Heart left ventricle (tissue), 13 donors: Measurements from ENCODE around the gene NFAT5.

Experiments
- CTCF ChIP-seq, 12 donors: fragments of 200-600 bp; sonication (generic) in 4 of 12; IDR thresholded peaks; one replicate each; pipeline versions ENCODE4 v1.5.0 to v1.8.0; 2018 to 2022; ENCODE audit warnings: antibody characterized with exemption in 12 of 12, mild to moderate bottlenecking in 5 of 12
- POLR2A ChIP-seq, 2 donors: fragments of 450-650 bp; IDR thresholded peaks; one replicate each; pipeline ENCODE4 v1.6.1; 2017; ENCODE audit warnings: antibody characterized with exemption in 2 of 2, mild to moderate bottlenecking in 2 of 2, moderate library complexity in 2 of 2
- donor health status: ischemic (EF 13 %, LVEDD 7.1; RV severe dilation, severe dysfunction).
- donor health status: DM: no; HTN: yes; CAD: no.
- donor health status: DM: no; HTN: no; CAD: no.
- donor health status: ischemic (EF 25% LVEDD 6.9; RV normal size, moderate dysfunction).
- donor health status: ischemic (EF 25% LVEDD 5.7; RV mildly dilated, moderate dysfunction).
- donor health status: ischemic (EF 35%, LVEDD 5.7; RV mildly dilated, moderate dysfunction).
- donor health status: nonischemic (EF 11% LVEDD 7.7; RV severe dilation, severe dysfunction).
- donor health status: DM: yes; HTN: yes; CAD: no.
- donor health status: PGD.
- donor health status: ischemic (EF 29% LVEDD 5.4; RV normal size, mild dysfunction).
- donor health status: nonischemic (EF 23%, LVEDD 6.1; RV moderate dilation, normal function).

- TF ChIP-seq CTCF (IDR thresholded peaks at IDR 0.05) (no peak), POLR2A (IDR thresholded peaks at IDR 0.05) (no peak)
Measured at GRCh38 chr16:69599731-69600130, 34.0 kb downstream of the NFAT5 start.
